A673 (cell line): ENCODE data around the gene TTF1.

Experiments used
- EZH2 ChIP-seq: fragments of 200-600 bp; sonication (generic); IDR thresholded peaks from 2 replicates; pipeline ENCODE4 v1.6.1; 2017; ENCODE audit warnings: borderline replicate concordance, low read depth, mild to moderate bottlenecking, mixed read lengths, antibody characterized with exemption, low read length; ENCODE audit not compliant: poor library complexity, severe bottlenecking
- TF ChIP-seq, protein P1 (sequence below): fragments of 300-800, 200-600 bp; sonication (generic); conservative IDR thresholded peaks from 2 replicates; pipeline ENCODE4 v1.5.1; 2017; ENCODE audit warnings: low read depth, mild to moderate bottlenecking, antibody characterized with exemption, low read length, moderate library complexity, mixed read lengths

DNA sequence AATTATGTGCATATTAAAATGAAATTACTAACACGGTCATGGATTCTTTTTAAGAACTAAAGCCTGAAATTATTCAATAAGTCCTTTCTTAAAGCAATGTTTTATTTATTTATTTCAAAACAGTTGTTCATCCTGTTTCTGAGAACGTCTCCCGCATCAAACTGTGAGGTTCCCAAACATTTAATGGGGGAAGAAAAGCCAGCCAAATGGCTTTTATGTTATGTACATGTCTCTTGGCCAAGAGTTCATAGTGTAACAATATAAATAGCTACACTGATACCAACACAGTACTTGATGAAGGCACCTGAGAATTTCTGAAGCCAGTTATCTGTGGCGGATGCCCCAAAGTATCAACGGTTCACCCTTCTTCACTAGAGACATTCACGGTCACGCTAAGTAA is 15.7 kb downstream of the TTF1 start:
- TF ChIP-seq, protein P1, sequence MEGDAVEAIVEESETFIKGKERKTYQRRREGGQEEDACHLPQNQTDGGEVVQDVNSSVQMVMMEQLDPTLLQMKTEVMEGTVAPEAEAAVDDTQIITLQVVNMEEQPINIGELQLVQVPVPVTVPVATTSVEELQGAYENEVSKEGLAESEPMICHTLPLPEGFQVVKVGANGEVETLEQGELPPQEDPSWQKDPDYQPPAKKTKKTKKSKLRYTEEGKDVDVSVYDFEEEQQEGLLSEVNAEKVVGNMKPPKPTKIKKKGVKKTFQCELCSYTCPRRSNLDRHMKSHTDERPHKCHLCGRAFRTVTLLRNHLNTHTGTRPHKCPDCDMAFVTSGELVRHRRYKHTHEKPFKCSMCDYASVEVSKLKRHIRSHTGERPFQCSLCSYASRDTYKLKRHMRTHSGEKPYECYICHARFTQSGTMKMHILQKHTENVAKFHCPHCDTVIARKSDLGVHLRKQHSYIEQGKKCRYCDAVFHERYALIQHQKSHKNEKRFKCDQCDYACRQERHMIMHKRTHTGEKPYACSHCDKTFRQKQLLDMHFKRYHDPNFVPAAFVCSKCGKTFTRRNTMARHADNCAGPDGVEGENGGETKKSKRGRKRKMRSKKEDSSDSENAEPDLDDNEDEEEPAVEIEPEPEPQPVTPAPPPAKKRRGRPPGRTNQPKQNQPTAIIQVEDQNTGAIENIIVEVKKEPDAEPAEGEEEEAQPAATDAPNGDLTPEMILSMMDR: no peak
- no peak for TF ChIP-seq EZH2
